ENCODE measurements around the gene VSNL1.

The VSNL1 gene

DNA sequence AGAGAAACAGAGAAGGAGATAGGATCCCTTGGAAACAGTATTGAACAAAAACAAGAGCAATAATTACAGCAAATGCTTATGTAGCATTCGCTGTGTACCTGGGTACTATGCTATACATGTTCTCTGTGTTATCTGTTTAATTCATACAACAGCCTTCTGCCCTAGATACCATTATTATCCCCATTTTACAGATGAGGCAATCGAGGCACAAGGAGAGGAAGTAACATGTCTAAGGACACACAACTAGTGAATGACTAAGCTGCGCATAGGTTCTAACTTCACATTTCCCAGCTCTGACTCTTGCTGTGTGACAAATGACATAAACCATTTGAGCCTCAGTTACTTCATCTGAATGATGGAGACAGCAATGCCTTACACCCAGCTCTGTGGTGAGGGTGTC lies 70.5 kb downstream of the VSNL1 start (continued):
- TF ChIP-seq ZNF664 (tag by site-specific recombination; IDR thresholded peaks at IDR 0.05) (no peak), ZIC2 (tag by site-specific recombination; IDR thresholded peaks at IDR 0.05) (no peak), ZNF211 (tag by site-specific recombination; IDR thresholded peaks at IDR 0.05; ENCODE audit: low read depth) (no peak)

DNA sequence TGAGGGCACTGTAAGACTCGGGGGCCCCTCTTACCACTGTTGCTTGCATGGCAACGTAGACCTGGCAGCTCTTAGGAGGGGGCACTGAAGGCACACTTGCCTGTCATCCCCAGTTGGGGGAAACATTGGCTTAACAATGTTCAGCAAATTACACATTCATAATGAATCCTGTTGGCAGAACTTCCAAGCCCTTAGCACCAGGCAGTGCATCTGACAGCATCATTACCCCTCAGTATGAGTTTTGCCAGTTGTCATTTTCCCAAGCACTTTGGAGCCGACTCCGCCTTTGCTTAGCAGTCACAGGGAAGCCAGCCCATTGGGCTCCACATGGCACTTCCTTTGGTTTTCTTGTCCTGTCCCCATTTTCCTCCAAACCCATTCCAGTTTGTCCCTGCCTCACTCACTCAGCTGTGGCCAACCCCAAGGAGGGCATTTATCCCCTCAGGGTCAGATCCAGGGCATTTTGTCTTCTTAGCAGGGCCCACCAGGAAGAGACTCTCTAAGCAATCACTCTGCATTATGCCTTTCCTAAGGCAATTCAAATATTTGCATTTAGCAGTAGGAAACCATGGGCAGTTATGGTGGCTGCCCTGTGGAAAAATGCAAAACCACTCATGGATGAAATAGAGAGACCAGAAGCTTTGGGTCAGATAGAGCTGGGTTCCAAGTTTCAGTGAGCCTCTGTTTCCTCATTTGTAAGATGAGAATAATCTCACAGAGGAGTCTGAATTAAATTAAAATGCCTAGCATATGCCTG lies 73.9 kb downstream of the VSNL1 start:
- H3K4me3 ChIP-seq (ENCODE audit: low read depth, low read length) = no peak overlapping the region
- no peaks in the 10 kb centered on the region for H3K36me3 ChIP-seq (ENCODE audit: control insufficient read depth in 2 of 2, insufficient read depth in 1 of 2, low read length in 2 of 2)
- TF ChIP-seq ZNF830 (tag by site-specific recombination; IDR thresholded peaks at IDR 0.05; ENCODE audit: low read depth) (no peak), ZNF248 (tag by site-specific recombination; IDR thresholded peaks at IDR 0.05) (no peak), ZNF23 (tag by site-specific recombination; IDR thresholded peaks at IDR 0.05; ENCODE audit: borderline replicate concordance) (no peak), ZNF341 (tag by site-specific recombination; IDR thresholded peaks at IDR 0.05; ENCODE audit: low read depth) (no peak), ZNF529 (tag by site-specific recombination; IDR thresholded peaks at IDR 0.05; ENCODE audit: insufficient replicate concordance) (no peak), KLF16 (tag by site-specific recombination; IDR thresholded peaks at IDR 0.05) (no peak), ZNF404 (tag by site-specific recombination; IDR thresholded peaks at IDR 0.05) (no peak), ZNF214 (tag by site-specific recombination; IDR thresholded peaks at IDR 0.05; ENCODE audit: borderline replicate concordance) (no peak), HOXA7 (CRISPR knock-in tag; IDR thresholded peaks at IDR 0.05; ENCODE audit: borderline replicate concordance) (no peak), ZNF707 (tag by site-specific recombination; IDR thresholded peaks at IDR 0.05) (no peak), GLIS1 (tag by site-specific recombination; IDR thresholded peaks at IDR 0.05) (no peak), ZSCAN16 (tag by site-specific recombination; IDR thresholded peaks at IDR 0.05) (no peak), EGR2 (tag by site-specific recombination; IDR thresholded peaks at IDR 0.05; ENCODE audit: low read depth) (no peak), ZNF138 (tag by site-specific recombination; IDR thresholded peaks at IDR 0.05; ENCODE audit: borderline replicate concordance) (no peak), KLF10 (tag by site-specific recombination; IDR thresholded peaks at IDR 0.05) (no peak), ZEB2 (tag by site-specific recombination; IDR thresholded peaks at IDR 0.05) (no peak)
- TF ChIP-seq, protein P1, sequence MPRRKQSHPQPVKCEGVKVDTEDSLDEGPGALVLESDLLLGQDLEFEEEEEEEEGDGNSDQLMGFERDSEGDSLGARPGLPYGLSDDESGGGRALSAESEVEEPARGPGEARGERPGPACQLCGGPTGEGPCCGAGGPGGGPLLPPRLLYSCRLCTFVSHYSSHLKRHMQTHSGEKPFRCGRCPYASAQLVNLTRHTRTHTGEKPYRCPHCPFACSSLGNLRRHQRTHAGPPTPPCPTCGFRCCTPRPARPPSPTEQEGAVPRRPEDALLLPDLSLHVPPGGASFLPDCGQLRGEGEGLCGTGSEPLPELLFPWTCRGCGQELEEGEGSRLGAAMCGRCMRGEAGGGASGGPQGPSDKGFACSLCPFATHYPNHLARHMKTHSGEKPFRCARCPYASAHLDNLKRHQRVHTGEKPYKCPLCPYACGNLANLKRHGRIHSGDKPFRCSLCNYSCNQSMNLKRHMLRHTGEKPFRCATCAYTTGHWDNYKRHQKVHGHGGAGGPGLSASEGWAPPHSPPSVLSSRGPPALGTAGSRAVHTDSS (tag by site-specific recombination; IDR thresholded peaks at IDR 0.05) = no peak
- TF ChIP-seq, protein P2, sequence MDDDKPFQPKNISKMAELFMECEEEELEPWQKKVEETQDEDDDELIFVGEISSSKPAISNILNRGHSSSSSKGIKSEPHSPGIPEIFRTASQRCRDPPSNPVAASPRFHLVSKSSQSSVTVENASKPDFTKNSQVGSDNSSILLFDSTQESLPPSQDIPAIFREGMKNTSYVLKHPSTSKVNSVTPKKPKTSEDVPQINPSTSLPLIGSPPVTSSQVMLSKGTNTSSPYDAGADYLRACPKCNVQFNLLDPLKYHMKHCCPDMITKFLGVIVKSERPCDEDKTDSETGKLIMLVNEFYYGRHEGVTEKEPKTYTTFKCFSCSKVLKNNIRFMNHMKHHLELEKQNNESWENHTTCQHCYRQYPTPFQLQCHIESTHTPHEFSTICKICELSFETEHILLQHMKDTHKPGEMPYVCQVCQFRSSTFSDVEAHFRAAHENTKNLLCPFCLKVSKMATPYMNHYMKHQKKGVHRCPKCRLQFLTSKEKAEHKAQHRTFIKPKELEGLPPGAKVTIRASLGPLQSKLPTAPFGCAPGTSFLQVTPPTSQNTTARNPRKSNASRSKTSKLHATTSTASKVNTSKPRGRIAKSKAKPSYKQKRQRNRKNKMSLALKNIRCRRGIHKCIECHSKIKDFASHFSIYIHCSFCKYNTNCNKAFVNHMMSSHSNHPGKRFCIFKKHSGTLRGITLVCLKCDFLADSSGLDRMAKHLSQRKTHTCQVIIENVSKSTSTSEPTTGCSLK (tag by site-specific recombination; IDR thresholded peaks at IDR 0.05) = no peak
- TF ChIP-seq, protein P3, sequence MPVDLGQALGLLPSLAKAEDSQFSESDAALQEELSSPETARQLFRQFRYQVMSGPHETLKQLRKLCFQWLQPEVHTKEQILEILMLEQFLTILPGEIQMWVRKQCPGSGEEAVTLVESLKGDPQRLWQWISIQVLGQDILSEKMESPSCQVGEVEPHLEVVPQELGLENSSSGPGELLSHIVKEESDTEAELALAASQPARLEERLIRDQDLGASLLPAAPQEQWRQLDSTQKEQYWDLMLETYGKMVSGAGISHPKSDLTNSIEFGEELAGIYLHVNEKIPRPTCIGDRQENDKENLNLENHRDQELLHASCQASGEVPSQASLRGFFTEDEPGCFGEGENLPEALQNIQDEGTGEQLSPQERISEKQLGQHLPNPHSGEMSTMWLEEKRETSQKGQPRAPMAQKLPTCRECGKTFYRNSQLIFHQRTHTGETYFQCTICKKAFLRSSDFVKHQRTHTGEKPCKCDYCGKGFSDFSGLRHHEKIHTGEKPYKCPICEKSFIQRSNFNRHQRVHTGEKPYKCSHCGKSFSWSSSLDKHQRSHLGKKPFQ (tag by site-specific recombination; IDR thresholded peaks at IDR 0.05) = no peak
- no peaks in the 10 kb centered on the region for H3K9me3 ChIP-seq (ENCODE audit: control insufficient read depth, insufficient read depth, low read depth, low read length)
- ChIA-PET POLR2A (no interaction called here), CTCF (interaction anchor here (1.0 kb wide), 2 partner anchors 12 to 141 kb away, joined by 4 read pairs; no protein-coding TSS in a partner anchor)
- no peaks in the 10 kb centered on the region for H3K4me1 ChIP-seq (ENCODE audit: control insufficient read depth, insufficient read depth, low read length)
- no peak overlapping the region for H3K27ac ChIP-seq (ENCODE audit: extremely low read depth, low read depth, low read length)

All from HEK293 (cell line).